SKM-1 (cell line): ENCODE results near the gene BAHCC1.
"Not testable (repeated sequence)": the region's sequence is repeated elsewhere in the genome, so short reads cannot be mapped to it uniquely, and the experiment has no call there.

Experiments
- DNase-seq: peaks from one replicate; lab custom pipeline; 2025; ENCODE audit not compliant: unreplicated experiment; lab: John Stamatoyannopoulos, UW

BAHCC1 gene

DNA sequence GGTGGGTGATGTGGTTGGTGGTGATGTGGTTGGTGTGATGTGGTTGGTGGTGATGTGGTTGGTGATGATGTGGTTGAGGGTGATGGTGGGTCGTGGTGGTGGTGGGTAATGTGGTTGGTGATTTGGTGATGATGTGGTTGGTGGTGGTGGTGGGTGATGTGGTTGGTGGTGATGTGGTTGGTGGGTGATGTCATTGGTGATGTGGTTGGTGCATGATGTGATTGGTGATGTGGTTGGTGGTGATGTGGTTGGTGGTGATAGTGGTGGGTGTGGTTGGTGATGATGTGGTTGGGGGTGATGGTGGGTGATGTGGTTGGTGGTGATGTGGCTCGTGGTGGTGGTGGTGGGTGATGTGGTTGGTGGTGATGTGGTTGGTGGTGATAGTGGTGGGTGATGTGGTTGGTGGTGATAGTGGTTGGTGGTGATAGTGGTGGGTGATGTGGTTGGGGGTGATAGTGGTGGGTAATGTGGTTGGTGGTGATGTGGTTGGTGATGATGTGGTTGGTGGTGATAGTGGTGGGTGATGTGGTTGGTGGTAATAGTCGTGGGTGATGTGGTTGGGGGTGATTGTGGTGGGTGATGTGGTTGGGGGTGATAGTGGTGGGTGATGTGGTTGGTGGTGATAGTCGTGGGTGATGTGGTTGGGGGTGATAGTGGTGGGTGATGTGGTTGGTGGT, 30.6 kb downstream of the BAHCC1 start:
- DNase-seq = not testable (repeated sequence)

GRCh38 chr17:81426393-81427172, 31.3 kb downstream of the BAHCC1 start:
- DNase-seq = no peak

- DNase-seq = no peak
Measured at GRCh38 chr17:81427173-81428120, 32.2 kb downstream of the BAHCC1 start.

GRCh38 chr17:81428121-81428515, 32.9 kb downstream of the BAHCC1 start:
- DNase-seq = no peak

DNA sequence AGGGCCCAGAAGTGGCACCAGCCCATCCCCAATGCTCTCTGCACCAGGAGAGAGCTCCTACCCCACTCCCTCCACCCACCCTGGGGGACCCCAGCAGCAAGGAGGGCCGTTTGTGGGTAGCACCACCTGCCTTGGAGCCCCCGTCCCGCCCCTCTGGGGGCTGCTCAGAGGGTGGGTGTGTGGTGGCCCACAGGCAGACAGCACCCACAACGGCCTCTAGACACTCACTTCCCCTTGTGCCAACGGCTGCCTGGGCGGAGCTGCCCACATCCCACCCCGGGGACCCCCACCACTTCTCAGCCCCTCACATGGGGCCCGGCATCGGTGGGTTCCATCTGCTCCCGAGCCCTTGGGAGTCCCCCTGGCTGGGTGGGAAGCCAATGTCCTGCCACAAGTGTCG, 33.3 kb downstream of the BAHCC1 start:
- no peak for DNase-seq

GRCh38 chr17:81428948-81429774, 33.9 kb downstream of the BAHCC1 start:
- no peak for DNase-seq

DNA sequence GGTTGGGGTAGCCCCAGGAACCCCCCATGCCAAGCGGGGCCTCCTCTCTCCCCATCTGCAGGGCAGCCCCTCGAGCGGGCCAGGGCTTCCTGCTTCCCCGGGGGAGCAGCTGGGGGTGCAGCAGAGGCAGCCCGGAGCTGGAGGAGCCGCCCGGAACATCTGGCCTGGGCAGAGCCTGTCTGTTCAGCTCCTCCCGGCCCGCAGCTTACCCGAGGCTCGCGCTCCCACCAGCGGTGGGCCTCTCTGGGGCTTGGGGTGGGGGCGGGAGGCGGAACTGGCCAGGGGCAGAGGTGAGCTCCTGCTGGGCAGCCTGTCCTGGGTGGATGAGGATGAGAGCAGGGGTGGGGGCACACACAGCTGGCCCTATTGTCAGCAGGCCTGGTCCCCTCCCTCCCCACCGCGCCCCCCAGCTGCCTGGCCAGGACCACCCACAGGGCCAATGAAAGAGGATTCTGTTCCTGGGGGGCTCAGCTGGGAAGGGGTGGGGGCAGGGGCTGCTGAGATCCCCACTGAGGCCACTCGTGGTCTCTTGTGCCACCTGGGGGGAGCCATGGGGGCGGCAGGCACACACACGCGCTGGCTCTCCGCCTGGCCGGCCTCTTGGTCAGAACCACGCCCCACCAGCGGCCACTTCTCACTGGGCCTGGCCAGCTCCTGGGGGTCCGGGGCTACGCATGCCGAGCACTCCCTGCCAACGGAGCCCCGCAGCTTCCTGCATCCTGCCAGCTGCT, 34.7 kb downstream of the BAHCC1 start:
- no peak for DNase-seq

DNA sequence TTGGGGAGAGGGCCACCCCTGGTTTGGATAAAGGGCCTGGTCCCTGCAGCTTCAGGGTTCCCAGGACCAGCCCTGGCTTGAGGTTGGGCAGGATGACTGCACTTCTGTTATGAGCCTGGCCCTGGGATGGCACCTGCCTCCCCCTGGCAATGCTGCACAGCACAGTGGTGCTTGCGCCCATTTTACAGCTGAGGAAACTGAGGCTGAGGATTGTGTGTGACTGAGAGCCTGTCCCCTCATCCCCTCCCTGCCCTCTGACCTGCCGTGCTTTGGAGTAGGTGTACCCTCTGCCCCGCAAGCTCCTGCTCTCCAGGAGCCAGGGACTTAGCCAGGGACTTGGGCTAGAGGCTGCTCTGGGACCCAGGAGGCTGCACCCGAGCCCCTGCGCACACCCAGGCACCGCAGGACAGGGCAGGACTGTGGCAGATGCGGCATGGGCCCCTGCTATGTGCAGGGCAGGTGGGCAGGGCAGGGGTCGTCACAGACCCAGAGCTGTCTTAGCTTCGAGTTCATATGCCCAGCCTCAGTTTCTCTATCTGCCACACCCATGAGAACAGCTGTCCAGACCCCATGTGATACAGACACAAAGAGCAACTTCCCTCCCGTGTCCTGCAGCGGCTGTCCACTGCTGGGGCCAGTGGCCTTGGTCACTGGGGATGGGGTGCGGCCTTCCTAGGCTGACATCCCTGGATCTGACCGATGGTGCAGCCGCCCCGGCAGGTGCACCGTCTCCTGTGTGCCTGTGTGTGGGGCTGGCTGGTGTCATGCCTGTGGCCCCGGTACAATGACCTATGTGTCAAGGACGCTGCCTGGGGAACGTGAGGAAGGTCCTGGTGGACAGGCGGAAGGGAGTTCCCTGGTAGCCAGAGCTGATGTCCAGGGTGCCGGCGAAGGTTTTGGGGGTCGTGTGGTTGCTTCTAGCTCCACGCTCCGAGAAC, 36.6 kb downstream of the BAHCC1 start:
- no peak for DNase-seq

GRCh38 chr17:81432941-81433340, 37.7 kb downstream of the BAHCC1 start:
- no peak for DNase-seq

- DNase-seq = no peak
Measured at GRCh38 chr17:81433656-81434055, 38.4 kb downstream of the BAHCC1 start.

- DNase-seq = no peak
Measured at GRCh38 chr17:81434072-81434471, 38.8 kb downstream of the BAHCC1 start.

DNA sequence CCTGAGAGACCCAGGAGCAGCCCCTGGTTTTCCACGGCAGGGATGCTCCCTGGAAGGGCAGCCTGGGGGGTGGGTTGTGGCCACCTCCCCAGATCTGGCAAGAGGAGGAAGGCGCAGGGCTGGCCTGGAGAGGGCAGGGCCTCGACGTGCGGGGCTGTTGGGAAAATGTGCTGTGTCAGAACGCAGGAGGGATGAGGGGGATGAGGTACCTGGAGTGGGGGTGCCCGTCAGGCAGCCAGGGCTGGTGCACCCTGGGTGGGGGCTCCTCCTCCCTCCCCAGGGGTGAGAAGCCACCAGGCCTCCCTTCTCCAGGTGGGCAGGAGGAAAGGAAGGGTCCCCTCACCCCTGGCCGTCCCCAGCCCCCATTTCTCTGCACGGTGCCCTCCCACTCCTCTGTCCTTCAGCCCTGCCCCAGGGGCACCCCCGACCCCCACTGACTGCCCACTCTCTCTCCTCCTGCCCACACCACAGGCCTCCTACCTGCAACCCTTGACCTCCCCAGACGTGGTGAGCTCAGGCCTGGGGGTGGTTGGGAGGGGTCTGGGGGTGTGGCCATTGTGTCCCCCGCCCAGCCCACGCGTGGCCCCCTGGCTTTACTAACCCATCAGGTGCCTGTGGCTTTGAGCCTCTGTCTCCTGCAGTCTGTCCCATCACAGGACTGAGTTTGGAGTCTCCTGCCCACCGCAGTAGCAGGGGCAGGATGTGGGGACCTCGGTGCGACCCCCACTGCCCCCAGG, 39.6 kb downstream of the BAHCC1 start:
- no peak for DNase-seq

GRCh38 chr17:81435652-81436293, 40.5 kb downstream of the BAHCC1 start:
- DNase-seq = no peak

GRCh38 chr17:81436294-81436849, 41.1 kb downstream of the BAHCC1 start:
- DNase-seq = no peak

DNA sequence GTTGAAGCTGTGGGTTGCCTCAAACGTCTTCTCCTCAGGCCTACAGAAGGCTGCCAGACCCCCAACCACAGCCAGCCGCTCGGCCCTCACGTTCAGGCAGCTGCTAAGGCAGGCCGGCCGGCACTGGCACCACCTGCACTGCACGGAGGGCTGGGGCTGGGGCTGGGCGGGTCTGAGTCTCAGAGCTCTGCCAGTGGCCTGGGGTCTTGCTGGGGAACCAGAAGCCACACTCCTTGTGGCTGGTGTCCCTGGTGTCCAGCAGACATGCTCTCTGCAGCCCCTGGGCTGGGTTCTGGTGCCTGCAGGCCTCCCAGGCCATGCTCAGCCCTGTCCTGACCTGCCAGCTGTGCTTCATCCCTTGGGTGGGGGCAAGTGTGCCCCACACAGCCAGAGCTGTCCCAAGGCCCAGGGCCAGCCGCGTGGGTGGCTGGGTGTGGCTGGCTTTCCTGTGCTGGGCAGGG, 42.0 kb downstream of the BAHCC1 start:
- no peak for DNase-seq

DNA sequence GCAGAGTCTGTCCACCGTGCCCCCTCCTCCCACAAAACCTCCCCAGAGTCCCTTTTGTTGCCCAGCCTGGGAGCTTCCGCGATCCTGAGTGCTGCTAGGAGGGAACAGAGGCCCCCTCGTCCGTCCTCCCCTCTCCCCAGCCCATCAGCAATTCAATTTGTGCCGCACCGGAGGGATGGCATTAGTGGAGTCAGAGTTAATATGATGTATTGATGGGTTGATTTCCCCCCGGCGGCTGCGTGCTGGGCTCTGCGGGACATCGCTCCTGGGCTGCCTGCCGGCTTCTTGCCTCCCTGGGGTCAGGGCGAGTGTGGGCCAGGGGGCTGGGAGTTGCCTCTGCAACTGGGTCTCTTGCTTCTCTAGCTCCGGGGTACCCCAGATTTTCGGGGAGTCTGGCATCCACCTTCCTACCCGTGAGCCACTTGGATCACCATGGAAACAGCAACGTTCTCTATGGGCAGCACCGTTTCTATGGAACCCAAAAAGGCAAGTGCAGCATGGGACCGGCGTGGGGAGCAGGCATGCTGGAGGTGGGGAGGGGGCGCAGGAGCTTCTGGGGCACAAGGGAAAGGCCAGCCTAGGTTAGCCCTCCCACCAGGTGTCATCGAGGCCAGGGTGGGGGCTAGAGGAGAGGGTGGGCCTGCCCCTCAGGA, 42.9 kb downstream of the BAHCC1 start:
- DNase-seq = no peak

GRCh38 chr17:81438688-81439087, 43.4 kb downstream of the BAHCC1 start:
- no peak for DNase-seq
